CD4-positive, alpha-beta T cell treated with Interleukin-21 for 1 hour (primary cell): ENCODE measurements around the gene FAM153A.
"Not testable (repeated sequence)": the region's sequence is repeated elsewhere in the genome, so short reads cannot be mapped to it uniquely, and the experiment has no call there.

ENCODE experiments used
- DNase-seq: peaks from one replicate; pipeline ENCODE4 v3.0.0-alpha.2; 2020

FAM153A gene

DNA sequence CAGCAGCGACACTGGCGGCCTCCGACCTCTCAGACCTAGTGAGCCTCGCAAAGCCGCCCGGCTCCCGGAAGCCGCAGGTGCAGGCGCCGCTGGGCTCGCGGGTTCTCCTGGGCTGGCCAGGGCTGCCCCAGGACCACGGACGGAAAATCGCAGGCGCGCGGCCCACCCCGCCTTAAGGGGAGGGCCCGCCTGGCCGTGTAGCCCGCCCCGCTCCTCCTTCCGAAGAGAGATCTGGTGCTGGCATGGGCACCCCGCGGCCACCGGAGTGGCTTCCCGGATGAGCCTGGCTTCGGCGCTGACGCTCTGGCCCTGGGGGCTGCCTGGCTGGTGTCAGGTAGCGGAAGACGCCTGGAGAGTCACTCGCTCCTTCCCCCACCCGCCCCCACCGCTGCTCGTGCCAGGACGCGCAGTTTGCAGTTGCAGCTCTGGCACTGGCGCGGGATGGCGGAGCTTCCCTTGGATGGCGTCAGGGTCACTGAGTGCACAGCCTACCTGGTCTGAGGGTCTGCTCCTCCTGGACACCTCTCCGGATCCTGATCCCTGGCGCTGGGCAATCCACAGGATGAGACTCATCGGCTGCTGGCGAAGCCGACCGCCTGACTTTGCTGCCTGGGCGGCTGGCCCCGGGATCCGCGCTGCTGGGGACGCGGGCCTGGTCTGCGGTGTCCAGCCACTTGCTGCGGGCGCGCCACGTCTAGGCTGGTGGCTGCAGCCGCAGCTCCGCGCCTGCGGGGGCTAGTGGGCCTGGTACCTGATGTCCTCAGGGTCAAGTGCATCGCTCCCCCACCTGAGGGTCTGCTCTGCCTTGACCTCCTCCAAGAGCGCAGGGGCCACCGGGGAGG lies at the start of gene FAM153A:
FAM153A (minus strand) TSS at position 108 of the 842 bp plus-strand sequence.
- DNase-seq, result peak; percentile 16

DNA sequence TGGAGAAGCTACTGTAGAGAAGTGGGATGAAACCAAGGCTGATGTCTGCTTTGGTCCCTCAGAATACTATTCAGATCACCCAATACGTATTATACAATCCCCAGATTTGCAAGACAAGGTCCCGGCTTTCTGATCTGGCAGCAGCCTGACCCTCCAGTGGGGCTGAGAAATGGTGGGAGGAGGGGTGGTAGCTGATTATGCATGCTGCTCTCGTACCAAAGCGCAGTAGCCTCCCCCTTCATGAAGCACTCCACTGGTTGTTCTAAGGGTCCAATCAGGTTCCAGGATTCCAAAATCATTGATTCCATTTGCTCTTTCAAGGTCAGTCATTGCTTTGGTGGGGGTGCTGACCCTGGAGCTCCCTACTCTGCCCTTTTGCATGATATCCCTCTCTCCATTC lies 49.6 kb upstream of the FAM153A start:
- not testable (repeated sequence) for DNase-seq

DNA sequence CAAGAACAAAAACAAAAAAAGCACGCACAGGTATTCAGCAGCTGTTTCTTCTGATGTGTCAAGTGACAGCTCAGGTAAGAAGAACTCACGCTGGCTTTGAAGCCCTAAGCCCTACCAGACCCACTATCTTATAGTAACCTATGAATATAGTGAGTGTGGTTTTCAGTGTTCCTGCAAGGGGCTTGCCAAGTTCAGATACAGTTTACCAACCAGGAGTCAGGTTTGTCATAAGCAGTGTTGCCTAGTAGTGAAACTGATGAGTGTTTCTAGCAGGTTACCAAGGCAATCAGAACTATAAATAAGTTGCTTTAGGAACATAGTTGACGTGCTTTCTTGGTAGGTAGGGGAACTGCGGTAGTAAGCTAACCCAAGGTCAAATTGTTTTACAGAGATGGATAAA lies 43.4 kb upstream of the FAM153A start:
- peak; percentile 75 for DNase-seq

DNA sequence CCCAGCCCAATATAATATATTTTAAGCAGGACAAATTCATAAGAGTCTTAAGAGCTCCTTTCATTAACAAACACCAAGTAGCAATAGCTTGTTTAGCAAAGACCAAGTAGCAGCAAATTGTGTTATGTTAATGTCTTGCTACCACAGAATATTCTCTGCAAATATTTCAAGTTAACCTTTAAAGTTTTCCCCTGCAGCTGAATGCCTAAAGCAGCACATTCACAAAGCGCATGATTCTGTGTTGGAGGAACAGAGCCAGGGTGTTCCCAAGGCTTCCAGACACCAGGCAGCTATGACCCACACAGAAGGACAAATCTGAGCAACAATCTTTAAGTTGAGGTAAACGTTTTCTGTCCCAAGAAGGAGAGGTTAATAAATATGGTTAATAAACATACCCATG lies 42.1 kb upstream of the FAM153A start:
- not testable (repeated sequence) for DNase-seq

DNA sequence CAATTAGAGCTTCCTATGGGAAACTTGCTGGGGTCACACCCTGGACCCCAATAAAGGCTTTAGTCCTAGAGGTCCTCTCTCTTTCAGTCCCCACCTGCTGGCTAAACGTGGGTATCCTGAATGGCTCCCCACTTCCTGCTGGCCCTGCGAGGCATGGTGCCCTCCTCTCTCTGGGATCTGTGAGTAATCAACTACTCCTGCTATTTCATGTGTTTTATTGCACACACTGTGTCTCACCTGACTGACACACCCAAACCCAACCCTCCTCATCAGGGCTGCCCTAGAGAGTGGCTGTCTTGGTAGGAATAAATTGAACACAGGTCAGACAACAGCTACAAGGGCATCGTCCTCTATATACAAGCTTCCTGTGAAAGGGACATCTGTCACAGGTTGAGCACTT lies 39.8 kb upstream of the FAM153A start:
- DNase-seq, result not testable (repeated sequence)

DNA sequence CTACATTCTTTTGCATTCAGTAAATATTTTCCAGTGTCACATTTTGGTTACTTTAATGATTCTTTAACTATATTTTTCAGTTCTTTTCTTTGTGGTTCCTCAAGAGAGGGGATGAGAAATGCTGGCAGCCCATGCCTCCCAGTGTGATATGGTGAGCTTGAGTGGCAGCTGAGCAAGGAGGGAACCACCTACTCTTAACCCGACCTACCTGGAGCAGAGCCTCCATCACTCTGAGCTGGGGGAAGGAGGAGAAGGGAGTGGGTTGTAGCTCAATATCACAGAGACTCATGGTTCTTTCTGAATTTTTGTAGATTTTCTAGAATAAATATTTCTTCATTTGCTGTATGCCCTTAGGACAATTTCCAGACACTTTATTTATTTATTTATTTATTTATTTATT lies 37.0 kb upstream of the FAM153A start:
- not testable (repeated sequence) for DNase-seq

DNA sequence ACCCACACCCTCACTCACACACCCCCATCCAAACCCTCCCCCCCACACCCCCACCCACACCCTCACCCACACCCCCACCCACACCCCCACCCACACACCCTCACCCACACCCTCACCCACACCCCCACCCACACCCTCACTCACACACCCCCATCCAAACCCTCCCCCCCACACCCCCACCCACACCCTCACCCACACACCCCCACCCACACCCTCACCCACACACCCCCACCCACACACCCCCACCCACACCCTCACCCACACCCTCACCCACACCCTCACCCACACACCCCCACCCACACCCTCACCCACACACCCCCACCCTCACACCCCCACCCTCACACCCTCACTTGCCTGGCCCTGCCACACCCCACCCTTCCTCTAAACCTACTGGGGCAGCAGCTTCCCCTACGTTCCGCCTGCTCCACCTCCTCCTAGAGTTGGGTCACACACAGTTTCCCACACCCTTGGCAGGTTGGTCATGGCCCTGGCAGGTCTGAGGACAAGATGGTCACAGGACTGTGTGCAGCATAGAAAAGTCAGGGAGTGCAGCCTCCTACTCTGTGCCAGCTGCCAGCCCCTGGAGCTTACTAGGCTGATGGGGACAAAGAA lies 30.2 kb upstream of the FAM153A start:
- peak; percentile 14 for DNase-seq

DNA sequence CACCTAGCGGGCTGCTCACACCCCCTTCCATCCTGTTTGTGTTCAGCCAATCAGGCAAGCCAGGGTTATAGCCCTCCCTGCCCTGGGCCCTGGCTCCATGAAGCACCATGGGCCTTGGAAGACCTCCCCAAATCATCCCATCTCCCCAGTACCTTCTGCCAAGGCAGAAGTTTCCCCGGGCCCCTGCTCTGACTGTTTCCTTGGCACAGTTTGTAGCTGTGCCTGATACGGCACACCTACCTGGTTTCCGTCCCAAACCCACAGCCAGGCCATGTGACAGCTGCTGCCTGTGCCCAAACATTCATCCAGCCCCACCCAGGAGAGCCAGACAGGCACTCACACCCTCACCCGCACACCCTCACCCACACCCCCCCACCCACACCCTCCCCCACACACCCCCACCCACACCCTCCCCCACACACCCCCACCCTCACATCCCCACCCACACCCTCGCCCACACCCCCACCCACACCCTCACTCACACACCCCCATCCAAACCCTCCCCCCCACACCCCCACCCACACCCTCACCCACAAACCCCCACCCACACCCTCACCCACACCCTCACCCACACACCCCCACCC lies 29.6 kb upstream of the FAM153A start:
- peak; percentile 55 for DNase-seq

DNA sequence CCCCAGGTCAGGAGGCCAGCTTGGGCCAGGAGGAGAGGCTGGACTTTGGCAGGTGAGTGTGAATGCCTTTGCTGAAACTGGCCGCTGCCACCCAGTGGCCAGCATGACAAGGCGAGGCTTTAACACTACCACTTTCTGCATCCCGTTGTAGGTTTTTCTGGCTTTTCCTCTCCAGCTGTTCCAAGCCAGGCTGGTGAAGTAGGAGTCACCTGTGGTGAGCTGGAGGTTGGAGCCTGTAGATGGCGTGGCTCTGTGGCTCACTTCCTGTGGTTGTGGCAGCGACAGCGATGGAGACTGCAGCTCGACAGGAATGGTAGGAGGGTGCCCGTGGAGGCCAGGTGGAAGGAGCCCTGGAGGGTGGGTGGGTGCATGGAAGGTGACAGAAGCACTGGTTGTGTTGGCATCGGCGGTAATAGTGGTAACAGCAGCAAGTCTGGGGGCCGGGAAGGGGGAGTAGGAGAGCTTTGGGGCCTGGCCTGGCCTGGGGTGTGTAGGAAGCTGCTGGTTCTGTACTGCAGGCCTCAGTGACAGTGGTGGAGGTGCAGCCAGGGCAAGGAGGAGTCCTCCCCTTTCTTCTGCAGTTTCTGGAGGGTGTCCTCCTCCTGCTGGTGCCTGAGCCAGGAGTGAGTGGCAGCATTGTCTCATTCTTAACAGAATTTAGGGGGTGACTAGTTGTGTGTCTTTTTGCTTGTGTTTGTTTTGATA lies 26.7 kb upstream of the FAM153A start:
- DNase-seq, result peak; percentile 43

DNA sequence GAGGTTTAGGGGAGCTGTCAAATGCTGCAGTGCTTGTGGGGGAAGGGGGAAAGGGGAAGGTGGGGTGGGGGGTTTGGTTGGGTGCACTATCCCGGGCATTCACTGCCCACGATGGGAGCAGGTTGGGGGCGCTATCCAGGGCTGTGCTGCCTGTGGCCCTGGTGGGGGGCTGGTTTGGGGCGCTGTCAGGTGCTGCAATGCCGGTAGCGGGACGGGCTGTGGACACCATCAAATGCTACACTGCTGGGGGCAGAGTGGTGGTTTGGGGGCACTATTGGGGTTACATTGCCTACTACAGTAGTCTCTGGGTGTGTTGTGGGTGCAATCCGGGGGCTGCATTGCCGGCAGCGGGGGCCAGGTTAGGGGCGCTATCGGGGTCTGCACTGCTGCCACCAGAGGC lies 25.7 kb upstream of the FAM153A start:
- DNase-seq, result not testable (repeated sequence)

DNA sequence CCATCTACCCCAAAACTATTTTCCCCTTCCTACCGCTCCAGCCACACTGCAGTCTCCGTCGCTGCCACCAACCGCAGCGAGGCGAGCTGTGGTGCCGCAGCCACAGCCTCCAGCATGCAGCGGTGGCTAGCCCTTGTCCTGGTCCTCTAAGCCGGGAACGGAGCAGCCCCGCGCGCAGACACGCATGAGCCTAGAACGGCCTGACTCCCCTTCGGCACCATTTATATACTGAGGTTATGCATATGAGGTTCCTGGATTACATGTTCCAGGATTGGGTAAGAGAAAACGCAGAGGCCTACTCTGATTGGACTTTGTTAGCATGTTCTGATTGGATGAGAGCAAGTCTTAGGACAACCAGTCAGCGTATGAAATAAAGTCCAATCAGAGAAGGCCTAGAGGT lies 24.6 kb upstream of the FAM153A start:
- not testable (repeated sequence) for DNase-seq

DNA sequence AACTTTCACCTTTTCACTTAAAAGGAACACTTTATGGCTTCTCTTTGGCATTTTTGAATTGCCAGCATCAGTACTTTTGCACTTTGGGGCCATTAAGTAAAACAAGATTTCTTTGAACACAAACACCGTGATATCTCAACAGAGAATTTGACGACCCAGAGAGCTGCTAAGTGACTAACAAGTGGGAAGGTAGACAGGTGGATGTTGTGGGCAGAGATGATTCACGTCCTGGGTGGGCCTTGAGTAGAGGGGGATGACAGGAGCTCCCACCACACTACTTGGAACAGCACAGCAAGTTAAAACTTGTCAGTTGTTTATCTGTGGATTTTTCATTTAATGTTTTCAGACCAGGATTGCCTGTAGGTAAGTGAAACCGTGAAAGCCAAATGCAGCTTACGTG lies 18.7 kb upstream of the FAM153A start:
- not testable (repeated sequence) for DNase-seq

DNA sequence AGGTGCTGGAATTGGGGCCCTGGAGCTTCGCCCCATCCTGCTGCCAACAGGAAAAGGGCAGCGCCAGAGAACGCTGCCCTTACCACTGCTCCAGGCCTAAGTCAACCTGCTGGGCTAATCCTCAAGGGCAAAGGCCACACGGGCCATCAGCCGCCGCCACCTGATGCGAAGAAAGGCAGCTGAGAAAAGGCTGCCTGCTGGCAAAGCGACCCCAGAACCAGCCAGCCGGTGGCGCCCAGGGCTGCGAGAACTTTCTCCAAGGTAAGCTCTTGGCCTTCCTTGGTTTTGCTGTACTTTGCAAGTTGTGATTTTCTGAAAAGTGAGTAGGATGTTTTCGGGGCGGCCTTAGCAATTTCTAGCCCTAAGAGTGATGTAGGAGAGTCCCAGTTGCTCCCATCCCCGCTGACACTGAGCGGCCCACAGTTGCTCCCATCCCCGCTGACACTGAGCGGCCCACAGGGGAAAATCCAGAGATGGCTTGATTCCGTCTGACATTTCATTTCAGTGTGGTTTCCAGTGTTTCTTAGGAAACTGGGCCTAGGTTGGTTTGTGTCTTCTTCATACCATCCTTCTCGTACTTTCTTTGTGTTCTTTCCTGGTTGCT lies 15.6 kb upstream of the FAM153A start:
- peak; percentile 33 for DNase-seq

DNA sequence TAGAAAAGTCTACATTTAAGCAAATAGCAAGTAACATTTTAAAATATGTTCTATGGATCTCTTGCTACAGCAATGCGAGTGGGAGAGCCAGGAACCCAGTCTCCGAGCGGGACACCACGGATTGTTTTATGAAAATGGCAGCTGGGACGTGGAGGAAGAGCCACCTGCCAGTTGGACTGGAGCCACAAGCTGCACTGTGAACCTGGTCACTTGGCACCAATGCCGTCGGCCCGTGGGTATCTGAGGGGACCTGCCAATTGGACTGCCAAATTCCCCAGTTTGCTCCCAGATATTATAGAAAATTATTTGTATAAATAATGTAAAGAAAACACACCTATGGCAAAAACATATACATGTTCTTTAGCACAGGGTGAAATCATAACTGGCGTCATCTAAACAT lies 10.6 kb upstream of the FAM153A start:
- DNase-seq, result not testable (repeated sequence)

DNA sequence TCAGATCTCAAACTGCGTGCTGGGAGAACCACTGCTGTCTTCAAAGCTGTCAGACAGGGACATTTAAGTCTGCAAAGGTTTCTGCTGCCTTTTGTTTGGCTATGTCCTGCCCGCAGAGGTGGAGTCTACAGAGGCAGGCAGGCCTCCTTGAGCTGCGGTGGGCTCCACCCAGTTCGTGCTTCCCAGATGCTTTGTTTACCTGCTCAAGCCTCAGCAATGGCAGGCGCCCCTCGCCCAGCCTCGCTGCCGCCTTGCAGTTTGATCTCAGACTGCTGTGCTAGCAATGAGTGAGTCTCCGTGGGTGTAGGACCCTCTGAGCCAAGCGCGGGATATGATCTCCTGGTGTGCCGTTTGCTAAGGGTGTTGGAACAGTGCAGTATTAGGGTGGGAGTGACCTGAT lies 8.9 kb upstream of the FAM153A start:
- not testable (repeated sequence) for DNase-seq

DNA sequence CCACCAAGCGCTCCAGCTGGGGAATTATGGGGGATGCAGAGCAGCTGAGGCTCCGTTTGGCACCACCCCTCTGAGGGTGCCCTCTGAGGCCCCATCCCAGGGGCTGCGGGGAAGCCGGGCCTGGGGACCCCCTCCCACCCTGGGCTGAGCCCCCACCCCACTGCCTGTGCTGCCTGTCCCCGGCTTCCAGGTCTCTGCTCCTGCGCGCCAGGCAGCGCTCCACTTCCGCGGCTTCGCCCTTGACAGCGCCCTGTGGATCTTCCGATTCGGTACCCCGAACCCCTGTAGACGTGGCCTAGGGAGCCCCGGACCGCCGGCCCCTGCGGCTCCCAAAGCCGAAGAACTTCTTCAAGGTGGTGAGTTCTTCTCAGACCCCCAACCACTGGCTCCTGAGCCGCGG lies 530 bp downstream of the FAM153A start:
- not testable (repeated sequence) for DNase-seq

DNA sequence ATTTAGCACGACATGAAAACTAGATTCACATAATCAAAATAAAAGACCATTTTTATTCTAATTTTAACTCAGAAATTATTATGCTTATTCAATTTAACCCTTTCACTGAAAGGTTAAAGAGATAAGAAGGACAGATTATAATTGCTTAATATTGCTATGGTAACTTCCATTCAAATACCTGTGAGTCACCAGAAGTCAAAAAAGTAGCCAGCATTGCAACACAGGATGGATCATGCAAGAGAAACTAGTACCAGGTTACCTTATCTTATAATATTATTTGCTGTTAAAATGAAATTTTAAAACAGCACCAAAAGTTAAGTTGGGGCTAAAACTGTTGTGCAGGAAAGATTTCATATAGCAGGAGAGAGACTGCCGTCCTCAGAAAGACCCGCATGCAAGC lies 11.5 kb downstream of the FAM153A start:
- DNase-seq, result not testable (repeated sequence)

DNA sequence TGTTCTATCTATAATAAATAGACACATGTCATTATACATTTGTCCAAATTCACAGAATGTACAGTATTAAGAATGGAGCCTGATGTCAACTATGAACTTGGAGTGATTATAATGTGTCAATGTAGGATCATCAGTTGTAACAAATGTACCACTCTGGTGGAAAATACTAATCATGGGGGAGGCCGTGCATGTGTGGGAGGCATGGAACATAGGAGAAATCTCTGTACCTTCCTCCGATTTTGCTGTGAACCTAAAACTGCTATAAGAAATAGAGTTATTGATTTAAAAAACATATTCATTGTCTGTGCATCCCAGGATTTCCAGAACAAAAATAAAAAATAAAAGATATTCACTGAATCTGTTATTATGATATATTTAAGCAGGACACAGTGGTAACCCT lies 12.1 kb downstream of the FAM153A start:
- DNase-seq, result not testable (repeated sequence)

DNA sequence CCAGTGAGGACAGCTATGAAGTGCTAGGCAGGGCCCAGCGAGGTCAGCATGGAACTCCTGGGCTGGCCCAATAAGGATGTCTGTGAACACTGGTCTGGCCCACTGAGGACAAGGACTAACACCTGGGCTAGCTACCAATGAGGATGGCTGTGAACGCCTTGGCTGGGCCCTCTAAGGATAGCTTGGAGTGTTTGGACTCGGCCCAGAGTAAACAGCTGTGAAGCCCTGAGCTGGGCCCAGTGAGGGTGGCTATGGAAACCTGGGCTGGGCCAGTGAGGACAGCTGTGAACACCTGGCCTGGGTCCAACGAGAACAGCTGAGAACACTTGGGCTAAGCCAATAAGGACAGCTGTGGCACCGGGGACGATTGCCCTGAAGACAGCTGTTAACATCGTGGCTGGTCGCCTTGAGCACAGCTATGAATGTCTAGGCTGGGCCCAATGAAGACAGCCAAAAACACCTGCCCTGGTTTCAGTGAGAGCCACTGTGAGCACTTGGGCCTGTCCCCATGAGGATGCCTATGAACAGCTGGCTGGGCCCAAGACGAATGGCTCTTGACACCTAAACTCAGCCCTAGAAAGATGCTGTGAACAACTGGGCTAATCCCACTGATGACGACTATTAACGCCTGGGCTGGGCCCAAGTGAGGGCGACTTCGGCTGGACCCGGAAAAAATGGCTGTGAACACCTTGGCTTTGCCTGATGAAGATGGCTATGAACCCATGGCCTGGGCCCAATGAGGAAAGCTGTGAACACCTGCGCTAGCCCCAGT lies 18.8 kb downstream of the FAM153A start:
- not testable (repeated sequence) for DNase-seq

DNA sequence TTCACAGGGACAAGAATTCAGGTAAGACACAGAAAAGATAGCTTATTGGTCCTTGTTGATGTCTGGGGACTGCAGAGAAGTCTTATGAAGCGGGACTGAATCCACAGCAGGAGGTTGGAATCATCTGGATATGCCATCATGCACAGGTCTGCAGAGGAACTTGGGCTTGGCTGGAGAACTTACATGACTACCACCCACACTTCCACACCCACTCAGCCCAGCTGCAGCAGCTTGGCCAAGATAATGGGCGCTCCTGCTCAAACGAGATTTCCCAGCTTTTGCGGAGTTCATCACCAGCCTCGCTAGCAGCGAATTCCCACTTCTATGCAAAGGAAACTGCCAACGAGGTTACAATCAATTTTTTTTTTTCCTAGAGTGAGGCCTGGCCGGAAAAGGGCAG lies 21.7 kb downstream of the FAM153A start:
- not testable (repeated sequence) for DNase-seq

DNA sequence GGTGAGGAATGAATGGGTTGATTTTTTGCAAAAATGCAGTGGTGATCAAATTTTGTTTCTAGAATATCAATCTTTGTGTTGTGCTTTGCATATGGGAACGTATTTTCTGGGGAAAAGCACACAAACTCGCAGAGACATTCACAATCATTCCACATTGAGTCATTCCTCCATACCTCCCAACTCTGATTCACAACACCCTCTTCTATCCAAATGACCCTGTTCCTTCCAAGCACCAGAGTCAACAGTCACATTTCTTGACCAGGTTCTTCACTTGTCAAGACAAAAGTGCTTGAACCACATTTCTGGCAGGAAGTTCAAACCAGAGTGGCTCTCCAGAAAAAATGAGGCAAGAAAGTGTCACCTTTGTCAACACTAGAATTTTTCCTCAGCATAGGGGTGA lies 35.3 kb downstream of the FAM153A start:
- DNase-seq, result not testable (repeated sequence)

DNA sequence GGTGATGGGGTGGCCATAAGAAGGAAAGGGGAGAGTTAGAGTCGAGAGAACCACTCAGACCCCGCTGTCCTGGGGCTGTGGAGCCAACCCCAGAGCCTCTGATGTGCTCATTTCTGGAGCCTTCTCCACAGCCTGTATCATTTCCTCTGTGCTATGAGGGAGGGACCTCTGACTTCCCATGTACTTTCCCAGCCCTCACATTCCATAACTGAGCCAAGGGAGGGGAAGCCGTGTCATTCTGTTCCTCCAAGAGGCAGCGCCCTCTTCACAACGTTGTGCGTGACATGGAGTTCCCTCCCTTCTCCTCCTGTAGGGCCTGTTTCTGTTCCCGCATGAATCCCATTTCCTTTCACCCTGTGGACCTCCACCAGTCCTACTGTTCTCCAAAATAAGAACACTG lies 57.8 kb downstream of the FAM153A start:
- not testable (repeated sequence) for DNase-seq
